OCI-LY3 (cell line): ENCODE results near the gene KIAA0319L.

ENCODE experiments used
- H2AFZ ChIP-seq: fragments of 200-600, 300-600 bp; shearing (Covaris generic); 2 replicates; pipeline ENCODE4 v1.6.0; 2014; ENCODE audit warnings: antibody characterized with exemption, low read depth, low read length
- H3K27ac ChIP-seq: fragments of 200-600, 300-600 bp; sonication (generic); 2 replicates; pipeline ENCODE4 v1.5.1; 2014; ENCODE audit warnings: mild to moderate bottlenecking, low read length, moderate library complexity, mixed read lengths
- H3K27me3 ChIP-seq: fragments of 200-600, 300-600 bp; sonication (generic); 2 replicates; pipeline ENCODE4 v1.6.1; 2014; ENCODE audit warnings: low read depth, low read length, mixed read lengths
- H3K36me3 ChIP-seq: fragments of 200-600, 300-600 bp; sonication (generic); replicated peaks from 2 replicates; pipeline ENCODE3; 2014; ENCODE audit warnings: low read depth, low read length, mixed read lengths
- H3K4me1 ChIP-seq: fragments of 300-600, 200-600 bp; sonication (generic); 2 replicates; pipeline ENCODE4 v1.6.1; 2014; ENCODE audit warnings: low read length, mixed read lengths
- H3K4me2 ChIP-seq: fragments of 200-600, 300-600 bp; sonication (generic); 2 replicates; pipeline ENCODE4 v1.6.1; 2014; ENCODE audit warnings: low read length, mixed read lengths
- H3K4me3 ChIP-seq: fragments of 300-600, 200-600 bp; sonication (generic); 2 replicates; pipeline ENCODE4 v1.5.1; 2014; ENCODE audit warnings: antibody characterized with exemption, mild to moderate bottlenecking, low read length, moderate library complexity
- H3K79me2 ChIP-seq: fragments of 300-600, 200-600 bp; shearing (Covaris generic); 2 replicates; pipeline ENCODE4 v1.6.1; 2014; ENCODE audit warnings: mild to moderate bottlenecking, low read length, mixed read lengths
- H3K9ac ChIP-seq: fragments of 300-600, 200-600 bp; shearing (Covaris generic); 2 replicates; pipeline ENCODE4 v1.6.0; 2014; ENCODE audit warnings: mild to moderate bottlenecking, low read length, moderate library complexity
- H3K9me3 ChIP-seq: fragments of 200-600, 300-600 bp; shearing (Covaris generic); 2 replicates; pipeline ENCODE4 v1.6.1; 2014; ENCODE audit warnings: low read length, mixed read lengths; ENCODE audit not compliant: insufficient read depth
- H4K20me1 ChIP-seq: fragments of 200-600, 300-600 bp; sonication (generic); 2 replicates; pipeline ENCODE4 v1.6.1; 2016; ENCODE audit warnings: low read length, mixed read lengths; ENCODE audit not compliant: insufficient read depth
- CTCF ChIP-seq: fragments of 200-600, 300-600 bp; sonication (generic); IDR thresholded peaks from 2 replicates; pipeline ENCODE4 v1.5.1; 2014; ENCODE audit warnings: antibody characterized with exemption, low read length, low read depth
- EZH2phosphoT487 ChIP-seq: fragments of 200-600 bp; shearing (Covaris generic); IDR thresholded peaks from 2 replicates; pipeline ENCODE4 v1.6.1; 2018; ENCODE audit warnings: antibody characterized with exemption, mixed run types, low read depth

Gene KIAA0319L

DNA sequence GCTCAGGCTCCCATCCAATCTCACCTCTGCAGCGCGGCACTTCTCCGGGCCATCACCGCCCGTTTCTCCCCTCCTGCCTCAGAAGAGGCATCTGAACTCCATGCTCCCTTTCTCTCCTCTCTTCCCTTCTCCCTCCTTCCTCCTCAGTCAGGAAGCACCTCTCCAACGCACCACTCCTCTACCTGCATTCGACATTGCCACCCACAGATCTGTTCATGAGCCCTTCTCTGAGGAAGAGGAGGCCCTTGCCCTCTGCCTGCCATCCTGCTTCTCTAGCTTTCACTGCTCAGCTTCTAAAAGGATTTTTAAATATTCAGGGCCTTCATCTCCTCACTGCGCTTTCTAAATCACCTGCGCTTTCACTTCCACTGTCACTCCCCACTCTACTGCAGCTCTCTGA is 120.0 kb downstream of the KIAA0319L start:
- Histone ChIP-seq H3K4me3 (no peak overlapping the region), H3K9ac (no peak overlapping the region), H3K4me2 (no peak overlapping the region), H3K27me3 (no peaks in the 10 kb centered on the region), H3K9me3 (no peaks in the 10 kb centered on the region), H3K79me2 (no peaks in the 10 kb centered on the region), H3K4me1 (peaks cover 8% of the 10 kb centered on the region; the same call in 1 of the 2 replicates), H3K36me3 (peaks cover 3% of the 10 kb centered on the region), H4K20me1 (no peaks in the 10 kb centered on the region), H3K27ac (no peak overlapping the region), H2AFZ (no peak overlapping the region)
- no peak for TF ChIP-seq EZH2phosphoT487
- TF ChIP-seq CTCF: no peak

DNA sequence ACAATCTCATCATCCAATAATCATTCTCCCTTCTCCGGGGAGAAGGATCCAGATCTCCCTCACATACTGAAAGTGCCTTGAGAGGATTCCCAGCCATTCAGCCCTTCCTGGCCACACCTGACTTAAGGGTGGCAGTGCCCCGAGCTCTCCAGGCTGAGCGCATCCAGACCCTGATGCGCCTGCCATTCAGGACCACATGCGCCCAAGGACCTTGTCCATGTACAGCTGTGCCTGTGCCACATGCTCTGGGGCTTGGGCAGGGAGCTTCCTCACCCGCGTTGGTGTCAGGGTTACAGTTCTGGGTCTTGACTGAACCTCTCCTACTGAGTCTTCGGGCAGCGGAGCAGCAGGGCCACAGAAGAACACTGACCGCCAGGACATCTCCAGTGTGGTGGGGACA is 121.1 kb downstream of the KIAA0319L start:
- no peak overlapping the region for H3K4me3 ChIP-seq
- no peak overlapping the region for H3K27ac ChIP-seq
- H2AFZ ChIP-seq: no peak overlapping the region
- no peak for TF ChIP-seq EZH2phosphoT487
- TF ChIP-seq CTCF: no peak
- no peaks in the 10 kb centered on the region for H3K79me2 ChIP-seq
- no peaks in the 10 kb centered on the region for H3K27me3 ChIP-seq
- H3K36me3 ChIP-seq: peaks cover 3% of the 10 kb centered on the region
- no peak overlapping the region for H3K4me2 ChIP-seq
- H3K9me3 ChIP-seq: no peaks in the 10 kb centered on the region
- peaks cover 8% of the 10 kb centered on the region; the same call in 1 of the 2 replicates for H3K4me1 ChIP-seq
- no peak overlapping the region for H3K9ac ChIP-seq
- H4K20me1 ChIP-seq: no peaks in the 10 kb centered on the region

DNA sequence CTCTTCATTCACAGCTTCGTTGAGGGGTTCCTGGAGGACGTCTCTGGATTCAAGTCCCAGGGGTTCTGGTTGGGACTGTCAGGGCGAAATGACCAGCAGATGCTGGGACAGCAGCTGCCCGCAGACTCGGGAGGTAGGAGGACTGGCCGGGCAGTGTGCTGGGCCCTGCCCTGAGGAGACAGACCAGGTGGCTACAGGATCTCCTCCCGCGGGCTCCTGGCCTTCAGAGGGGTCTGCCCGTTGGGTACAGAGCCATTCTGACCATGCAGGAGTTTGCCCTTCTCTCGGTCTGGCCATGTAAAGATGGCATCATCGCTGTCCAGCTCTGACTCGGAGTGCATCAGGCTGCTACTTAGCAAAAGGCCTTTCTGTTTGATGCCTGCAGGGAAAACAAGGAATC is 122.5 kb downstream of the KIAA0319L start:
- no peak overlapping the region for H2AFZ ChIP-seq
- TF ChIP-seq EZH2phosphoT487 (no peak), CTCF (no peak)
- no peak overlapping the region for H3K4me2 ChIP-seq
- H3K9ac ChIP-seq: no peak overlapping the region
- H3K4me3 ChIP-seq: no peak overlapping the region
- H3K79me2 ChIP-seq: no peaks in the 10 kb centered on the region
- H3K36me3 ChIP-seq: peaks cover 3% of the 10 kb centered on the region
- H3K9me3 ChIP-seq: no peaks in the 10 kb centered on the region
- no peaks in the 10 kb centered on the region for H4K20me1 ChIP-seq
- no peak overlapping the region for H3K27ac ChIP-seq
- no peaks in the 10 kb centered on the region for H3K27me3 ChIP-seq
- peaks cover 8% of the 10 kb centered on the region; the same call in 1 of the 2 replicates for H3K4me1 ChIP-seq

DNA sequence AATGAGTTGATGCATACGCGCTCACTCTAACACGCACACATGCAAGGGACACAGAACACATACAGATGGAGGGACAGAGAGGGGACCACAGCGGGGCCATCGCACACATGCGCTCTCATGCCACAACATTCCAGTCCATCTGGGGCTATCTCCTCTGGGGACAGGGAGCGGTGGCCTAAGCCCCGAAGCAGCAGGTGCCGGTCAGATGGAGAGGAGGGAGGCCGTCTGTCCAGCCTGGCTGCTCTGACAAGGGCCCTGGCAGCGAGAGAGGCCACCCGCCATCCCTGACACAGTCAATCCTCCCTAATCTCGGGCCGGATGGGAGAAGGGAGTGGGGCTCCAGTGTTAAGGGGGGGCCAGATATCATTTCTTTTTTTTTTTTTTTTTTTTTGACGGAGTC is 123.5 kb downstream of the KIAA0319L start:
- no peaks in the 10 kb centered on the region for H3K79me2 ChIP-seq
- H2AFZ ChIP-seq: no peak overlapping the region
- H3K4me3 ChIP-seq: no peak overlapping the region
- no peak overlapping the region for H3K9ac ChIP-seq
- H3K9me3 ChIP-seq: no peaks in the 10 kb centered on the region
- peaks cover 5% of the 10 kb centered on the region for H3K36me3 ChIP-seq
- H4K20me1 ChIP-seq: no peaks in the 10 kb centered on the region
- TF ChIP-seq EZH2phosphoT487: no peak
- TF ChIP-seq CTCF: no peak
- no peak overlapping the region for H3K27ac ChIP-seq
- H3K4me1 ChIP-seq: peaks cover 13% of the 10 kb centered on the region
- H3K27me3 ChIP-seq: no peaks in the 10 kb centered on the region
- H3K4me2 ChIP-seq: no peak overlapping the region
